Kidney epithelial cell (primary cell): ENCODE data around the gene CCDC127. TPM values are rescaled to one million over a fixed set of nuclear protein-coding genes. Genes with fewer than 3 reads are reported as not detected.
"Not testable (repeated sequence)": the region's sequence is repeated elsewhere in the genome, so short reads cannot be mapped to it uniquely, and the experiment has no call there.

Experiments
- DNase-seq: peaks from one replicate; pipeline ENCODE4 v3.0.0-alpha.2; 2010; ENCODE audit warnings: low read depth
- H3K27me3 ChIP-seq: 2 replicates; pipeline ENCODE4 v1.6.0; 2011; ENCODE audit warnings: low read length; ENCODE audit not compliant: control insufficient read depth, insufficient read depth
- H3K36me3 ChIP-seq: 2 replicates; pipeline ENCODE4 v1.5.1; 2011; ENCODE audit warnings: low read length; ENCODE audit not compliant: control insufficient read depth, insufficient read depth
- H3K4me3 ChIP-seq: 2 replicates; pipeline ENCODE4 v1.5.1; 2011; ENCODE audit warnings: low read depth, mild to moderate bottlenecking, control low read depth, low read length
- CTCF ChIP-seq: IDR thresholded peaks from 2 replicates; pipeline ENCODE4 v1.5.1; 2011; ENCODE audit warnings: mild to moderate bottlenecking, moderate library complexity, low read length, control low read depth, inconsistent platforms; ENCODE audit not compliant: insufficient read depth, poor library complexity, severe bottlenecking
- total RNA-seq: library from RNA; depleted of rRNA; stranded (reverse); fragments of >200 nt; gene quantifications from 2 replicates; pipeline ENCODE4 v1.2.3, GENCODE V29; 2015

The CCDC127 gene
- 5.8 and 13.4 TPM in 2 replicates for total RNA-seq

GRCh38 chr5:217494-218456, at the start of gene CCDC127, which contains the start of gene SDHA:
Gene CCDC127, minus strand, starts transcription at chr5:218153. Its CDS starts 1,304 bp downstream, at chr5:216849.
Gene SDHA, plus strand, starts transcription at chr5:218320. Its CDS starts 36 bp downstream, at chr5:218356.
- not testable (repeated sequence) for H3K27me3 ChIP-seq, H3K36me3 ChIP-seq
- peak; percentile 68 for TF ChIP-seq CTCF
- peak within 1 kb of the TSS; percentile 99 for H3K4me3 ChIP-seq
- DNase-seq = peak; percentile 42

GRCh38 chr5:267716-268115, 49.8 kb upstream of the CCDC127 start:
- Histone ChIP-seq H3K27me3 (no peaks in the 10 kb centered on the region), H3K4me3 (no peak overlapping the region), H3K36me3 (peaks cover 2% of the 10 kb centered on the region)
- TF ChIP-seq CTCF = no peak
- no peak for DNase-seq

- not testable (repeated sequence) for H3K27me3 ChIP-seq, H3K36me3 ChIP-seq, H3K4me3 ChIP-seq, DNase-seq
These were observed 48.5 kb upstream of the CCDC127 start for GRCh38 chr5:266311-267026.

- no peak for DNase-seq
These were observed 46.4 kb upstream of the CCDC127 start for GRCh38 chr5:264338-264737.

GRCh38 chr5:263275-263974, 45.5 kb upstream of the CCDC127 start:
- not testable (repeated sequence) for H3K27me3 ChIP-seq, H3K4me3 ChIP-seq, H3K36me3 ChIP-seq
- peak; percentile 74 for DNase-seq

More at GRCh38 chr5:264338-264737, 46.4 kb upstream of the CCDC127 start:
- Histone ChIP-seq H3K4me3 (no peak overlapping the region), H3K27me3 (no peaks in the 10 kb centered on the region), H3K36me3 (peaks cover 2% of the 10 kb centered on the region)
- no peak for TF ChIP-seq CTCF

- no peaks in the 10 kb centered on the region for H3K27me3 ChIP-seq
- DNase-seq = no peak
- no peak for TF ChIP-seq CTCF
- H3K4me3 ChIP-seq = no peak overlapping the region
- no peaks in the 10 kb centered on the region for H3K36me3 ChIP-seq
These were observed 39.2 kb upstream of the CCDC127 start for GRCh38 chr5:257148-257547.

- H3K4me3 ChIP-seq, H3K36me3 ChIP-seq, H3K27me3 ChIP-seq, DNase-seq: not testable (repeated sequence)
These were observed 38.4 kb upstream of the CCDC127 start for GRCh38 chr5:256347-256746.

GRCh38 chr5:255116-255515, 37.2 kb upstream of the CCDC127 start:
- DNase-seq, H3K36me3 ChIP-seq, H3K27me3 ChIP-seq, H3K4me3 ChIP-seq: not testable (repeated sequence)

GRCh38 chr5:254322-254721, 36.4 kb upstream of the CCDC127 start:
- not testable (repeated sequence) for DNase-seq, H3K4me3 ChIP-seq, H3K36me3 ChIP-seq, H3K27me3 ChIP-seq
